ENCODE data around the gene GLIS2. TPM values are rescaled to one million over a fixed set of nuclear protein-coding genes. Genes with fewer than 3 reads are reported as not detected.

The GLIS2 gene
- total RNA-seq, 2 experiments from 2014 or later: not detected

DNA sequence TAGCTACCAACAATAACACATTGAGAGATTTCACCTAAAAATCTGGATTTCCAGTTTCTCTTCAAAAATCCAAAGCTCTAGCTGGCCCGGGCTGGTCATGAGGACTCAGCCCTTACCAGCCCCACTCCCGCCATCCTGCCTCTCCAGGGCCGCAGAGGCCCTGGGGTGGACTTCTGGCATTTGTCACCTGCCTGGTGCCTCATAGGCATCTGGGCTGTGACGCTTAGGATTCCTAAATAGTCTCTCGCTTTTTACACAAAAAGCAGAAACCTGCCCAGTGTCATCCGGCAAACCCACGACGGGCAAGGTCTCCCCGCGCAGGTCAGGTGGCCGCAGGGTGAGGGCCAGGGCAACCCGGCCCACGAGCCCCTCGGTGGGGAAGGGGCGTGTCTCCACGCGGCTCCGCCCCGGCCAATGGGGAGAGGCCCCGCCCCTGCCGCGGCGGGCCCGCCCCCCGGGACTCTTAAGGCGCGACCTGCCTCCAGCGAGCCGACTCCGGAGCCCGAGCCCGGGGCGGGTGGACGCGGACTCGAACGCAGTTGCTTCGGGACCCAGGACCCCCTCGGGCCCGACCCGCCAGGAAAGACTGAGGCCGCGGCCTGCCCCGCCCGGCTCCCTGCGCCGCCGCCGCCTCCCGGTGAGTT is 55.6 kb downstream of the GLIS2 start, which contains the start of gene VASN:
VASN (plus strand) TSS at position 492 of the 644 bp plus-strand sequence. CDS start 9,030 bp downstream, outside the sequence.
- no peak within 1 kb of the TSS for H3K27ac ChIP-seq (ENCODE audit: low read depth in 1 of 2, low read length in 2 of 2)
- intact Hi-C loops (cut with DNase I, micrococcal nuclease): loop anchor here in 1 of 2 experiments (2.0 to 5.0 kb wide), 2 partner anchors 19 to 41 kb away; no protein-coding TSS in a partner anchor
- no peaks in the 10 kb centered on the region for H3K9me3 Mint-ChIP-seq

DNA sequence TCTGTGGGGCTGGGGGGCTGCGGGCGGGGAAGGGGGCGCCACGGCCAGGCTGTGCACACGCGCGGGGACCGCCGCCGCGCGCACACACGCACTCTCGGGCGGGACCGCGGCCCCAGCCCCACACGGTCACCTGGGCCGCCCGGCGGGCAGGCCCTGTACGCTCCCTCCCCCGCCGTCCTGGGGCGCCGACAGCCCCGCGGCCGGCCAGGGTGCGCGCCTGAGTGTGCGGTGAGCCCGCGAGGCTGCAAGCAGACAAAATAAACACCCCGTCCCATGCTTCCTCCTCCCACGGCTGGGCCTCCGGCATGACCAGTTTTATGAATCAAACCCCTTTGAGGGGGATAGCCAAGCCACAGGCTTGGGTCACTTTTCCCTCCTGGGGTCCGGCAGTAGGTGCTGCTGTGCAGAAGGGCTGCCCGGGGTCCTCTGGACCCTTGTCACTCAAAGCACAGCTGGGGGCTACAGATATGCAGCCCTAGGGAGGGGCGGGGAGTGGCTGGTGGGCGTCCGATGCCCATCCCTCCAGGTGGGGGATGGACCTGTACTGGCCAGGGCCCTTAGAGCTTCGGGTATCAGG is 56.2 kb downstream of the GLIS2 start:
- peak in 7 of 14 experiments; percentile 17 to 64 (median 28) for DNase-seq
- Histone ChIP-seq H3K4me3 (ENCODE audit: low read length) (peak overlapping the region; percentile 49), H3K36me3 (ENCODE audit: insufficient read depth, low read length) (peaks cover 37% of the 10 kb centered on the region), H3K27me3 (ENCODE audit: control insufficient read depth in 1 of 2, insufficient read depth in 2 of 2, low read length in 2 of 2) (no peaks in the 10 kb centered on the region), H3K27ac (ENCODE audit: low read depth in 1 of 2, low read length in 2 of 2) (no peak overlapping the region), H3K4me1 (ENCODE audit: insufficient read depth, low read length) (peaks cover 61% of the 10 kb centered on the region), H3K9me3 (ENCODE audit: control insufficient read depth in 1 of 2, insufficient read depth in 1 of 2, low read length in 2 of 2) (no peaks in the 10 kb centered on the region)
- intact Hi-C loops (cut with DNase I, micrococcal nuclease): loop anchor here (1.0 to 5.0 kb wide), 3 partner anchors 15 to 66 kb away; no protein-coding TSS in a partner anchor
- peak overlapping the region; percentile 77 for H3K27ac Mint-ChIP-seq
- TF ChIP-seq, protein P1, sequence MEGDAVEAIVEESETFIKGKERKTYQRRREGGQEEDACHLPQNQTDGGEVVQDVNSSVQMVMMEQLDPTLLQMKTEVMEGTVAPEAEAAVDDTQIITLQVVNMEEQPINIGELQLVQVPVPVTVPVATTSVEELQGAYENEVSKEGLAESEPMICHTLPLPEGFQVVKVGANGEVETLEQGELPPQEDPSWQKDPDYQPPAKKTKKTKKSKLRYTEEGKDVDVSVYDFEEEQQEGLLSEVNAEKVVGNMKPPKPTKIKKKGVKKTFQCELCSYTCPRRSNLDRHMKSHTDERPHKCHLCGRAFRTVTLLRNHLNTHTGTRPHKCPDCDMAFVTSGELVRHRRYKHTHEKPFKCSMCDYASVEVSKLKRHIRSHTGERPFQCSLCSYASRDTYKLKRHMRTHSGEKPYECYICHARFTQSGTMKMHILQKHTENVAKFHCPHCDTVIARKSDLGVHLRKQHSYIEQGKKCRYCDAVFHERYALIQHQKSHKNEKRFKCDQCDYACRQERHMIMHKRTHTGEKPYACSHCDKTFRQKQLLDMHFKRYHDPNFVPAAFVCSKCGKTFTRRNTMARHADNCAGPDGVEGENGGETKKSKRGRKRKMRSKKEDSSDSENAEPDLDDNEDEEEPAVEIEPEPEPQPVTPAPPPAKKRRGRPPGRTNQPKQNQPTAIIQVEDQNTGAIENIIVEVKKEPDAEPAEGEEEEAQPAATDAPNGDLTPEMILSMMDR (IDR thresholded peaks at IDR 0.05): no peak
- H3K4me1 Mint-ChIP-seq (ENCODE audit: low read depth): peaks cover 35% of the 10 kb centered on the region
- POLR2A ChIA-PET: no interaction called here
- peak overlapping the region; percentile 89 for H3K4me3 Mint-ChIP-seq
- peaks cover 22% of the 10 kb centered on the region for H3K36me3 Mint-ChIP-seq (ENCODE audit: low read depth)
- peak; percentile 41 for ATAC-seq (ENCODE audit: poor library complexity)
- CTCF ChIA-PET: no interaction called here
- H3K27me3 Mint-ChIP-seq: no peaks in the 10 kb centered on the region
- no peaks in the 10 kb centered on the region for H3K9me3 Mint-ChIP-seq

More for the DNA sequence above, 55.6 kb downstream of the GLIS2 start, which contains the start of gene VASN:
- peaks cover 24% of the 10 kb centered on the region for H3K36me3 Mint-ChIP-seq (ENCODE audit: low read depth)
- TF ChIP-seq, protein P1 (IDR thresholded peaks at IDR 0.05): no peak
- Histone ChIP-seq H3K4me3 (ENCODE audit: low read length) (peak within 1 kb of the TSS; percentile 49), H3K27me3 (ENCODE audit: control insufficient read depth in 1 of 2, insufficient read depth in 2 of 2, low read length in 2 of 2) (no peaks in the 10 kb centered on the region), H3K4me1 (ENCODE audit: insufficient read depth, low read length) (peaks cover 57% of the 10 kb centered on the region), H3K36me3 (ENCODE audit: insufficient read depth, low read length) (peaks cover 40% of the 10 kb centered on the region), H3K9me3 (ENCODE audit: control insufficient read depth in 1 of 2, insufficient read depth in 1 of 2, low read length in 2 of 2) (no peaks in the 10 kb centered on the region)
- CTCF ChIA-PET: interaction anchor here (0.7 kb wide), 1 partner anchor 12 kb away, joined by 3 read pairs; no protein-coding TSS in a partner anchor
- peak; percentile 54 to 86 (median 68) for DNase-seq
- ATAC-seq (ENCODE audit: poor library complexity): peak; percentile 71
- H3K4me3 Mint-ChIP-seq: peak within 1 kb of the TSS; percentile 89
- no peaks in the 10 kb centered on the region for H3K27me3 Mint-ChIP-seq
- H3K27ac Mint-ChIP-seq: peak within 1 kb of the TSS; percentile 77
- POLR2A ChIA-PET: no interaction called here
- H3K4me1 Mint-ChIP-seq (ENCODE audit: low read depth): peaks cover 35% of the 10 kb centered on the region

DNA sequence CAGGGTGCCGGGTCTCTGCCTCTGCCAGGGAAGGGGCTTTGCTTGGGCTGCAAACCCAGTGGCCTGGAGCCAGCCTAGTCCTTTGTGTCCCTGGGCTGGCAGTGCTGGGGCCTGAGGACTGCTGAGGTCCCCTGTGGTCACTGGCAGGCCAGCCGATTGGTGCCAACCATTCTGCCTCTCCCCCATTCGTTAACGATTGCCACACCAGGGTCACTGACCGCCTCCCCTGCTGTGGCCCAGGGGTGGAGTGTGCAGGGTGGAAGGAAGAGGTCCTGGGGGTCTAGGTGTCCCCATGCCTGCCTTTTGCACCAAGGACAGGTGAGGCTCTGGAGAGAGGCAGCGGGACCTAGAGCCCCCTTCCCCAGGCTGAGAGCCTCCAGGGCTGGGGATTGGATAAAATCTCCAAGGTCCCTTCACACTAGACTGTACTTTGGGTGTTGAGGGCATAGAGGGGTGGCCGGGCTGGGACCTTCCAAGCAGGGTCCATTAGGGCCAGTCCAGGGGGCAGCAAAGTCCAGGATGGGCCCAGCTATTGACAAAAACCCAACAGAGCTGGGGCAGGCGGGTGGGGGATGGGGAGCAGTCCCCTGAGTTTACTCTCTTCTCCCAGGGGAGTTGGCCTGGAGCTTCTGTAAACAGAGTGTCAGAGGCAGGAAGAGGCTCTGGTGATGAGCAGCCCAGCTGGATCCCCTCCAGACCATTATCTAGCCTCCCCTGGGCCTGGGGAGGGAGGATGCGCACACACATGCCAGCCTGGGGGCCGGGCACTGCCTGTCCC is 56.9 kb downstream of the GLIS2 start:
- CTCF ChIA-PET: interaction anchor here (0.6 to 1.5 kb wide), 4 partner anchors 13 to 176 kb away, joined by 3 to 4 read pairs (median 4); no protein-coding TSS in a partner anchor
- TF ChIP-seq, protein P1 (IDR thresholded peaks at IDR 0.05): no peak
- Histone ChIP-seq H3K4me3 (ENCODE audit: low read length) (peak overlapping the region; percentile 49), H3K4me1 (ENCODE audit: insufficient read depth, low read length) (peaks cover 66% of the 10 kb centered on the region), H3K36me3 (ENCODE audit: insufficient read depth, low read length) (peaks cover 30% of the 10 kb centered on the region), H3K27me3 (ENCODE audit: control insufficient read depth in 1 of 2, insufficient read depth in 2 of 2, low read length in 2 of 2) (no peaks in the 10 kb centered on the region), H3K9me3 (ENCODE audit: control insufficient read depth in 1 of 2, insufficient read depth in 1 of 2, low read length in 2 of 2) (no peaks in the 10 kb centered on the region), H3K27ac (ENCODE audit: low read depth in 1 of 2, low read length in 2 of 2) (no peak overlapping the region)
- Mint-ChIP-seq H3K27ac (peak overlapping the region; percentile 77), H3K4me3 (peak overlapping the region; percentile 89), H3K4me1 (ENCODE audit: low read depth) (peaks cover 40% of the 10 kb centered on the region), H3K27me3 (no peaks in the 10 kb centered on the region), H3K36me3 (ENCODE audit: low read depth) (peaks cover 21% of the 10 kb centered on the region), H3K9me3 (no peaks in the 10 kb centered on the region)
- DNase-seq (peak in 1 of 14 experiments; percentile 8), ATAC-seq (ENCODE audit: poor library complexity) (no peak)
- intact Hi-C loops (cut with DNase I, micrococcal nuclease): loop anchor here (1.0 to 5.0 kb wide), 3 partner anchors 14 to 66 kb away; no protein-coding TSS in a partner anchor
- POLR2A ChIA-PET: no interaction called here

All from CD4-positive, alpha-beta T cell (primary cell).